GM19239 (cell line): Measurements from ENCODE around the gene RAP1A.
A peak's percentile ranks its signal among the peaks of the same experiment; 100 is the strongest.
"Not testable (repeated sequence)": the region's sequence is repeated elsewhere in the genome, so short reads cannot be mapped to it uniquely, and the experiment has no call there.

ENCODE experiments used
- DNase-seq: peaks from one replicate; pipeline ENCODE4 v3.0.0; 2011; ENCODE audit warnings: low spot score; ENCODE audit not compliant: insufficient read length
- FAIRE-seq: peaks from 2 replicates; lab custom pipeline; 2011; peaks lifted over from hg19 to GRCh38; lab: Jason Lieb, UNC

Gene RAP1A

DNA sequence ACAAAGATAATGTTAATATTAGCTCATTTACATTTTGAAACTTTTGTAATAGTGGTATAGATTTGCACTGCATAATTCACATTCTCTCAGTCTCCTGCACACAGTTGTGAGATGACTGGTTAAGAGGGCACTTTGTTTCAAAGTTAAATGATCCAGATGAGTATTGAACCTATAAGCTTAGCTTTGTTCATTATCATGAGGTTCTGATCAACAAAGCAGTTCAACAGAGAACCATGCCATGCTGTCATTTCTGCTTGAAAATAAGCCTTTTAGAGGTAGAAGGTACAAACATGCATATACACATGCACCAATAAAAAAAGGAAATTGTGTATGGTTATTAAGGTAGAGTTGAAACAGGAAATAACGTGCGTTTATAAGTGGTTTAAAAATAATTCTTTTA, 4.8 kb downstream of the RAP1A start:
- peak; percentile 79 for FAIRE-seq

DNA sequence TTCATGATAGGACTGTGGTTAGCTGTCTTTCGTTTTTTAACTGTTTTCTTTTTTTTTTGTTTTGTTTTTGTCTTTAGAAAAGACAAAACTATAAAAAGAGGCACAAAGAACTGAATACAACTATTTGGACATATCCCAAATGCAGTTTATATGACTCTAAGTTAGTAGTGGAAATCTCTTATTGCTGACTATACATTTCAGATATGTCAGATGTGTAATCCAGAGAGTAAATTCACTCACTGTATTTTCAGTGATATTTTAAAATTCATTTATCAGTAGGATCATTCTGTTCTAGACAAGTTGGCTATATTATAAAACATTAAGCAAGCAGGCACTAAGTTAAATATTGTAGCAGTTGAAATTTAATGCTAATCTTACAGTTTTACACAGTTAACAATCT, 5.7 kb downstream of the RAP1A start:
- no peak for DNase-seq
- peak; percentile 37 for FAIRE-seq

More for the DNA sequence above, 4.8 kb downstream of the RAP1A start:
- DNase-seq: no peak

DNA sequence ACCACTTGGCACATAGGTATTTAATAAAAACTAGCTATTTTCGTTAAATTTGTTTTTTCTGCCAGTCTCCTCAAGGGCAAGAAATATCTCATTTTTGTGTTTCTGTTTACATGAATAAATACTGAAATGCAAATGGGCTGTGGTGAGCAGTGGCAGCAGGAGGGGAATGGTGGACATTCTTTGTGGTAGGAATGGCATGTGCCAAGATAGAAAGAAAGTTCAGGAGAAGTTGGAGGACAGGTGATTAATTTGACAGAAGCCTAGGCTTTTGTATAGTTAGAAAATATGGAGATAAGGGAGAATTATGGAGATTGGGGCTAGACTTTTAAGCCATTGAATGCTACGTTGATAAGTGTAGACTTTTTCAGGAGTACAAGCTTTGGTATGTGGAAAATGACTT, 8.6 kb downstream of the RAP1A start:
- FAIRE-seq (no peak), DNase-seq (no peak)

DNA sequence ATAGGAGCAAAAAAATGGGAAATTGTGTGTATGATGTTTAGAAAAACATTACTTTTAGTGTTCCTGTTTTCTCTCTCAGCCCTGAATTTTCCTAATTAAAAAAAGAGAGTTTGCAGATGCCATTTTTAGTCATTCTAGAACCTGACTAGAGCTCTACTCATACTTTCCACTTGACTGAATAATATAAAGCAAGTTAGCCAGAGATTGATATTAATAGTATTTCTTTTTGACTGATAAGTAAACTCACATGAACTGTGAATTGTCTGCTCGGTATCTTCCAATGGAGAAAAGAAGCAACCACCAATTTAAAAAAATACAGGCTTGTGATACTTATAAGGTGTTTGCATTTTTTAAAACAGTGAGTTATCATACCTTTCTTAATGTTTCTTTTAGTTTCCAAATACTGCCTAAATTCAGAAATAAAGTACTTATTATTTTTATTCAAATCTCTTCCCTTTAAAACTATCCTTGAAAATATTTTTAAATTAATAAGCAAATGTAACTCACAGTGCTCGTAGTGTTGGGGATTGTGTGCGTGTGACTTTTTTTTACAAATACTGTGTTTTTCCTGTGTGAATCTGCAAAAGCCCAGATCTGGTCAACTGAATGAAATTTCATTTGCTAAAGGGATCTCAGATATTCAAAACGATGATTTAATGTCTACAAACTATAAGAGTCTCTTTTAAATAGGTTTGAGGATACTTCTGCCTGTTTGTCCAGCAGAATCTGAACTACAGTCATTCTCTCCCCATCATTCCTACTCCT, 9.8 kb downstream of the RAP1A start:
- no peak for DNase-seq
- peak; percentile 54 for FAIRE-seq

DNA sequence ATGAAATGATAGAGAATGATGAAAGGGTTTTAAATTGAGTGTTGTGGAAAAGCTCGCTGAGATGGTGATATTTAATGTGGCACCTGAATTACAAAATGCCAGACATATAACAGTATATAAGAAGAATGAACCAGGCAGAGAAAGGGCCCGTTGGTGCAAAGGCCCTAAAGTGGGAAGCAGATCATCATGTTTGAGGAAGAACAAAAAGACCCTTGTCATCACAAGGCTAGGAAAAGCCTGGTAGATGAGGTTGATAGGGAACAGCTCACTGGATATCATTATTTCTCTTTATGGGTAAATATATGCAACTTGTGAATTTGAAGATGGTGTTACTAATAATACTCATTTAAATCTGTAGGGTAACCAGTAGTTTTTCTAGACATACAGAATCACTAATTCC, 11.0 kb downstream of the RAP1A start:
- no peak for DNase-seq
- FAIRE-seq: no peak

DNA sequence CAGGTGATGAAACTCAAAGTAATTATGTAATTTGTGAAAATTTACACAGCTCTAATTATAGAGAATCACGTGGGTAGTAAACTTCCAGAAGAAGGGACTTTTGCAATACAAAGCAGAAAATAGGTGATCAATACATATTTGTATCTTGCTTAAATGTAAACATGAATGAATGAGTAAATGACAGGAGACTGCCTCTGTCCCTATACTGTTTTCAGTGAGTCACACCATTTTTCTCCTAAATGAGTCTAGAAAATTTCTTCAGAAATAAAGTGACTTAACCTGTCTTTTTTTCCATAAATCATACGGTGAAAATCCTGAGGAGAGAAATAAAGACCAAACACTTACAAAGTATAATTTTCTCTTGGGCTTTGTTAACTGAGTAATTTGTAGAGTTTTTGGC, 11.9 kb downstream of the RAP1A start:
- FAIRE-seq (no peak), DNase-seq (no peak)

DNA sequence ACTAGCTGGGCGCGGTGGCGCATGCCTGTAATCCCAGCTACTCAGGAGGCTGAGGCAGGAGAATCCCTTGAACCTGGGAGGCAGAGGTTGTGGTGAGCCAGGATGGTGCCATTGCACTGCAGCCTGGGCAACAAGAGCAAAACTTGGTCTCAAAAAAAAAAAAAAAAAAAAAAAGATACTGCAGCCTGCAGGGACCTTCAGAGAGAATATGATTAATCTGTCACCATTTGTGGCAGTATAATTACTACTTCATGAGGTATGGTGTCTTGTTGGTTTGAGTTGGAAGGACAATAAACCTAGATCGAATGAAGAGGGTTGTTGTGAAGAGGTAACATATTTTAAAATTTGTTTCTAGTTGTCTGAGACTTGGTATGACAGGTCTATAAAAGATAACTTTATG, 13.2 kb downstream of the RAP1A start:
- FAIRE-seq, DNase-seq: not testable (repeated sequence)

DNA sequence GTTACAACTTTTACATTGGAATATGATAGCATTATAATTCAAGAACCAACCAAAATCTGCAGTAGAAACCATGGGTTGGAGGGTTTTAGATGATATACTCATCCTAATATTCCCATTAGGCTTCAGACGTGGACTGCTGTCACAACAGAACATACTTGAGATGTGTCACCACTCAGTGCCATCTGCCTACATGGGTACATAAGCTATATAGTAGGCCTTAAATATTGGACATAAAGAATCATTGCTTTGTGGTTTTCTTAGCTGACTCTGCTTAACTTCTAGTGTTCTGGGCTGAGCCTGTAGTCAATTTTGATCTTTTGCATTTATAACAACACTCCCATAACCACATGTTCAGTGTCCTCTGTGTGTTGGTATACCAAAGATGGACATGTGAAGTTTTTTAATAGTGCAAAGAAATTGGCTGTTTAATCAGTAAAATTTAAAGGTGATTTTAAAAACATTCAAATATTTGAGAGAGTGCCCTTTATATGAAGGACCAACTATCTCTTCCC, 14.2 kb downstream of the RAP1A start:
- no peak for FAIRE-seq

DNA sequence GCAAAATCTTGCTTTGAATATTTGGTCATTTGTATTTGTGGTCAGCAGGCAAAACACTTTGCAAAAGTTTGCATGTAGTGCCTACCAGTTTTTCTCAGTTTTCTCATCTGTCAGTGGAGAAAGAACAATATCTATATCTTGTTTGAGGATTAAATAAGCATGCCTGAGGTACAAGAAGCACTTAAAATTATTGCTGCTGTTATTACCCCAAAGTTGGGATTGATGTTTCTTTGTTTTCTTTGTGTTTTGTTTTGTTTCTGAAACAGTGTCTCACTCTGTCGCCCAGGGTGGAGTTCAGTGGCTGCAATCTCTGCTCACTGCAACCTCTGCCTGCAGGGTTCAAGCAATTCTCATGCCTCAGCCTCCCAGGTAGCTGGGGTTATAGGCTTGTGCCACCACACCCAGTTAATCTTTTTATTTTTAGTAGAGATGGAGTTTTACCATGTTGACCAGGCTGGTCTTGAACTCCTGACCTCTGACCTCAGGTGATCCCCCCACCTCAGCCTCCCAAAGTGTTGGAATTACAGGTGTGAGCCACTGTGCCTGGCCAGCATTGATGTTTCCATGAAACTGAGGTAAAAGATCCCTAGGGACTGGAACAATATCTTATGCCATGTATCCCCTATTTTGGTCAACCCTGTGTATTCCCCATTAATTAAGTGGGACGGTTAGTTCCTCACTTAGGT, 15.9 kb downstream of the RAP1A start:
- FAIRE-seq (no peak), DNase-seq (no peak)

More for the DNA sequence above, 14.2 kb downstream of the RAP1A start:
- DNase-seq: no peak

DNA sequence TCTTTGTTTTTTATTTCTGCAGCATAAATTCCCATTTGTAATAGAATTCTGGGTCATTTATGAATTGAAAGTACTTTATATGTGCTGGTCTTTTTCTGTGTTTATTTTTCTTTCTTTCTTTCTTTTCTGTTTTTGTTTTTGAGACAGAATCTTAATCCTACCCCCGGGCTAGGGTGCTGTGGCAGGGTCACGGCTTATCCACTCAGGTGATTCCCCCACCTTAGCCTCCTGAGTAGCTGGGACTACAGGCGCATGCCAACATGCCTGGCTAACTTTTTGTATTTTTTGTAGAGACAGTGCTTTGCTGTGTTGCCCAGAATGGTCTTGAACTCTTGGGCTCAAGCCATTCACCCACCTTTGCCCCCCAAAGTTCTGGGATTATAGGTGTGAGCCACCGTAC, 18.7 kb downstream of the RAP1A start:
- FAIRE-seq (peak; percentile 48), DNase-seq (no peak)

DNA sequence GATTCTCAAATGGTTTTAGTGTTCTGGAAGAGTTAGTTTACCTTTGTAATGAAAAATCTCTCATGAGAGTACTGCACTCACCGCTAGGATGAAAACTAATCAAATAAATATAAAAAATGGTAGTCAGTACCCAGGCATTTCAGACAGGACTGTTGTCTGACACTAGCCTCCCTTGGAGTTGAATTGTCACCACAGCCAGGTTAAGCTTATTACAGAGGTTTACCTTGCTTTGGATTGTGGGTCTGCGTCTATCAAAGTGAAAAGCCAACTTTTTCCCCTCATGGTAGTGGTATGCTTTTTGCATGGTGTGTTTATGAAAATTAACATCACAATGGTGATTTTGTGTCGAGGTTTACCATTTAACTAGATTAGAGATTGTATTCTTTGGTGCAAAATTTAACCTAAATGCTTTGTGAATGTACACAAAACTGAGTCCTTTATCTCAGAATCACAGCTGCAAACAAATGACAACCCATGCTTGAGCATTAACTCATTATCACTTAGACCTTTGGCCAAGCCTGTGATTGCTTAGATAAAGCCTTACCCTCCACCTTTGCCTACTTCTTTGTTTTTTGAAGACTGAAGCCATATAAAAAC, 20.1 kb downstream of the RAP1A start:
- DNase-seq: no peak
- peak; percentile 68 for FAIRE-seq

DNA sequence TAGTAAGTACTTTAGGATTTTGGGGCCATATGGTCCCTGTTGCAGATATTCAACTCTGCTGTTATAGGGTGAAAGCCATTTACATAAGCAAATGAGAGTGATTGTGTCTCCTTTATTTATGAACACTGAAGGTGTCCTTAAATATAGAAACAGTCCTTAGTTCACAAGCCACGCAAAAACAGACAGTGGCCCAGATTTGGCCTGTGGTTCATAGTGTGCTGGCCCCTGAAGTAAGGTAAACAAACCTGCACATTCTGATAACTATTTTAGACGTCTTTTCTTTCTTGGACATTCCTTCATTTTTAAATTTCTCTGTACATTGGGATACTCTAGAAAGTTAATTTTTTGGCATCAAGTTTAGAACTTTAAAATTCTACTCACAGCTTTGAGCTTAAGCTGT, 23.5 kb downstream of the RAP1A start:
- peak; percentile 54 for FAIRE-seq
- DNase-seq: no peak

DNA sequence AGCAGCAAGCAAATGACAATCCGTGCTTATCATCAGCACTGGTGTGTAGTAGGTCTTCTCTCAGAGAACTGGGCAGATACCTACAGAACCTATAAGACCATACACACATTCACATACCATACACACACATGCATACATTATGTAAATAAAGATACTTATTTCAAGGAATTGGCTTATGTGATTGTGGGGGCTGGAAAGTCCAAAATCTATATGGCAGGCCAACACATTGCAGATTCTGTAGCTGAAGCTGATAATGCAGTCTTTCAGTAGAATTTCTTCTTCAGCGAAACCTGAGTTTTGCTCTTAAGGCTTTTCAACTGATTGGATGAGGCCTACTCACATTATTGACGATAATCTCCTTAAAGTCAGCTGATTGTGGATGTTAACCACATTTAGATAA, 24.1 kb downstream of the RAP1A start:
- no peak for FAIRE-seq
- DNase-seq: no peak

DNA sequence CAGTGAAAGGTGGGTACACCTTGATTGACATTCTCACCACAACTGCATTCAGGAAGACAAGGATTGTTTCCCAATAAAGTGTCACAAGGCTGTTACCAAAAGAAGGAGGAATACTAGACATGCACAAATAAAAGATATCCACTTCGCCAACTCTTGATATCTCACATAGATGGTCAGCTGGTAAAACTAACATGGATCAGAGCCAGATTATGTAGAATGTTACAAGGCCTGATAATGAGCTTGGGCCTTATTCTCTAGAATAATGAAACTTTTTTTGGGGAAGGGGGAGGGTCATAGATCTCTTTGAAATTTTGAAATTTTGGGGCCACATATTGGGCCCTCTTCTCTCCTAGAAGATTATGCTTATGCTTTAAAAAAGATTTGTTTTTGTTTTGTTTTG, 24.9 kb downstream of the RAP1A start:
- DNase-seq: no peak
- no peak for FAIRE-seq

DNA sequence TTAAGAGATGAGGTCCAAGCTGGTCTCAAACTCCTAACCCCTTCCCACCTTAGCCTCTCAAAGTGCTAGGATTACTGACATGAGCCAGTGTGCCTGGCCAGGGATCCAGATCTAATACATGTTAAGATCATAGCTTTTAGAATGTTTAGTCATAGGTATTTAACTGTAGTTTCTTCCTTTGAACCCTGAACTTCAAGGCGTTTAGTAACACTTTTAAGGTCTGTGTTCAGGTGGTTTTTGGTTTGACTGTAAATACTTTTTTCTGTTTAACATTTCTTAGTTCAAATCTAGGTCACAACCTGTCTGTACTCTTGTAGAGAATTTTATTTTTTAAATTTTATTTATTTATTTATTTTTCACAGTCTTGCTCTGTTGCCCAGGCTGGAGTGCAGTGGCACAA, 28.1 kb downstream of the RAP1A start:
- DNase-seq (no peak), FAIRE-seq (no peak)

DNA sequence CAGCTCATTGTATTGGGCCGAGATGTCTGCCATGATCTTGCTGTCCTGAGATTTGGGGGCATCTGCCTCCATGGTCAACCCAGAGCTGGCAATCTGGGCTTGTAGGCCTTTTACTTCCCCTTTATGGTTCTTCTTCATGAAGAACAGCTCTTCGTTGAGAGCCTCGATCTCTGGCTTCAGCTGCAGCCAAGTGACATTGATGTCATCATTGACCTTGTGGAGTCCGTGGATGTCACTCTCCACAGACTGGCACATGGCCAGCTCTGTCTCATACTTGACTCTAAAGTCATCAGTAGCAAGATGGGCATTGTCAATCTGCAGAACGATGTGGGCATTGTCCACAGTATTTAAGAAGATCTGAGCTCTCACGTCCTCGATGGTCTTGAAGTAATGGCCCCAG, 29.2 kb downstream of the RAP1A start:
- FAIRE-seq (no peak), DNase-seq (no peak)

DNA sequence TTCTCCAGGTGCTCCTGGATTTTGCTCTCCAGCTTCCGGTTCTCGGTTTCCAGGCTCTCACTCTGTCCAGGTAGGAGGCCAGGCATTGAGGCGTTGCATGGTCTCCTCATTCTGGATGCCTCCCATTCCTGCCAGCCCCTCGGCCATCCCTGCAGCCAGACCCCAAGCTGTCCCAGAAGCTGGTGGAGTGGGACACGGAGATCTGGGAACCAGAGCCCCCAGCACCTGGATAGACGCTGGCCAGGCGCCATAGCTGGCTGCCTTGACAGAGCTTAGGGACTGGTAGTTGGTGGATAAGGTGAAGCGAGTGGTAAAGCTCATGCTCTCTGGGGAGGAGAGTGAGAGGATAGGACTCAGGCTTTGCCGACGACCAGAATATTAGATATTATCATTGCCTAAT, 29.6 kb downstream of the RAP1A start:
- DNase-seq (no peak), FAIRE-seq (no peak)

DNA sequence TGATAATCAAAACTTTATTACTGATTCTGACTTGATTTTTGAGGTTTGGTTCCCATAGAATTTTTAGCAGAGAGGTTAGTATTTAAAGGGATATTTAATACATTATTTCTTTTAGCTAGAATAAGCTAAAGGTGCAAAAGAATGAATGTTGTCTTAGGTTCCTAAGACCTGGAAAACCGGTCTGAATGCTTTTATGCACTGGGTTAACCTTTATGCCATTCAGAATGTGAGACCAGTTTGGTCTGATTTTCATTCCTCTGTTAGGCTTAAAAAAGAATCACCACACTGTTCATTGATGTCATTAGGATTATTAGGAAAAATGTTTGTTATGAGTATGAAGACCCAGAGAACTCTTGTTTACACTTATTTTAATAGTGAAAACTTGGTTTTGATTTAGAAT, 30.1 kb downstream of the RAP1A start:
- no peak for FAIRE-seq

DNA sequence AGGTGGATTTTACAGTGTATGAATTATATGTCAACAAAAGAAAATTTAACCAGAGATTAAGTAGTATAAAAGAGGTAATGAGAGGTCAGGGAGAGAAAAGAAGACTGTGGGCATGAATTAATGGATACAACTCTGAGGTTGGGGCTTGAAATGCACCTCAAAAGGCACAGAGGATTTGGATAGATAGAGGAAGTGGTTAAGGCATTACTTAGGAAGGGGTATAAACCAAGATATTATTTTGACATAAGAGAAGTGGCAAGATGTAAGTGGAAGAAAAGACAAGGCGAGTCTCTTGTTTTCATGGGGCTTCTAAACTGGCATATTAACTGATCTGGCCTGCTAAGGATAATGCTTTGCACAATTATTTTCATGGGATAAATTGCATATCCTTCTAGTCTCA, 34.1 kb downstream of the RAP1A start:
- DNase-seq (no peak), FAIRE-seq (no peak)

More for the DNA sequence above, 30.1 kb downstream of the RAP1A start:
- no peak for DNase-seq

DNA sequence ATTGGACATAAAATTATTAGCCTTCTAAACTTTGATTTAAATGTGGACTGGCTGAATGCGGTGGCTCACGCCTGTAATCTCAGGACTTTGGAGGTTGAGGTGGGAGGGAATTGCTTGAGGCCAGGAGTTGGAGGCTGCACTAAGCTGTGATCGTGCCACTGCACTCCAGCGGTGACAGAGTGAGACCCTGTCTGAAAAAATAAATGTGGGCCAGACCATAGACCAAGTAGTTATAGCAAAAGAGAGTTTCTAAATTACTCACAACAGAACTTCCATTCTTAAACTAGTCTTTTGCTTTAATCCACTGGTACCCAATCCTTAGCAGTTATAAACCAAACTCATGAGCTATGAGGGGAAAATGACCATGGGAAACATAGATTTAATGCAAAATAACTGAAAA, 35.2 kb downstream of the RAP1A start:
- peak; percentile 40 for FAIRE-seq
- DNase-seq: no peak
